B cell (primary cell): ENCODE results near the gene SLC13A3. TPM values are rescaled to one million over a fixed set of nuclear protein-coding genes. Genes with fewer than 3 reads are reported as not detected.

ENCODE experiments used
- ATAC-seq: fragments of 200-7000 bp; cut with Tn5 transposase; one replicate; pipeline ENCODE4 v1.10.0; 2021; ENCODE audit warnings: low read depth, mild to moderate bottlenecking, moderate number of reproducible peaks, moderate library complexity
- CTCF ChIA-PET: fragments of 350-600 bp; sonication (Branson Sonifier 250); formaldehyde crosslinking; loops from one replicate; lab custom pipeline; 2021; ENCODE audit warnings: antibody characterized with exemption, inconsistent platforms; lab: Charles Lee
- POLR2A ChIA-PET: fragments of 350-600 bp; sonication (Branson Sonifier 250); formaldehyde crosslinking; loops from one replicate; lab custom pipeline; 2021; ENCODE audit warnings: antibody characterized with exemption; lab: Charles Lee
- DNase-seq: peaks from one replicate; pipeline ENCODE4 v3.0.0; 2013
- H2AFZ ChIP-seq: 2 replicates; pipeline ENCODE4 v1.6.1; 2012; ENCODE audit warnings: mild to moderate bottlenecking, low read depth, low read length; ENCODE audit not compliant: insufficient read depth, poor library complexity, severe bottlenecking
- H3K27ac ChIP-seq, 2 donors: 1 replicate in 1 of 2; 2 replicates in 1 of 2; pipeline ENCODE4 v1.5.1; 2012 to 2013; ENCODE audit warnings: low read length in 2 of 2, mild to moderate bottlenecking in 2 of 2, moderate library complexity in 1 of 2
- H3K27me3 ChIP-seq, 4 experiments: fragments of 200-600 bp in 1 of 4; sonication (generic) in 1 of 4; replicated peaks in 1 of 4; 1 replicate in 2 of 4; 2 replicates in 2 of 4; pipeline versions ENCODE4 v1.6.1 to v1.7.0; 2013 to 2016; ENCODE audit warnings: low read length in 3 of 4, mild to moderate bottlenecking in 2 of 4, mixed read lengths in 1 of 4, moderate library complexity in 1 of 4; ENCODE audit not compliant: insufficient read depth in 4 of 4, control insufficient read depth in 3 of 4; ENCODE audit errors: control extremely low read depth in 1 of 4
- H3K36me3 ChIP-seq, 2 experiments: replicated peaks in 1 of 2; 1 replicate in 1 of 2; 2 replicates in 1 of 2; pipeline versions ENCODE4 v1.6.1 to v1.7.1; 2013; ENCODE audit warnings: low read length in 1 of 2; ENCODE audit not compliant: insufficient read depth in 2 of 2, control insufficient read depth in 1 of 2; ENCODE audit errors: control extremely low read depth in 1 of 2, extremely low read depth in 1 of 2
- H3K4me1 ChIP-seq, 2 donors: fragments of 200-600 bp in 1 of 2; sonication (generic) in 1 of 2; 1 replicate in 1 of 2; 2 replicates in 1 of 2; pipeline versions ENCODE4 v1.5.1 to v1.6.1; 2013 to 2017; ENCODE audit warnings: low read length in 2 of 2; ENCODE audit not compliant: control insufficient read depth in 2 of 2, insufficient read depth in 2 of 2
- H3K4me2 ChIP-seq: replicated peaks from 2 replicates; pipeline ENCODE3; 2012; ENCODE audit warnings: mild to moderate bottlenecking, low read depth, low read length; ENCODE audit not compliant: poor library complexity, severe bottlenecking
- H3K4me3 ChIP-seq, 5 experiments: fragments of 200-600 bp in 1 of 5; sonication (generic) in 1 of 5; 1 replicate in 3 of 5; 2 replicates in 2 of 5; pipeline versions ENCODE4 v1.5.1 to v1.7.0; 2011 to 2016; ENCODE audit warnings: low read length in 4 of 5, mild to moderate bottlenecking in 4 of 5, low read depth in 2 of 5, control low read depth in 1 of 5, moderate library complexity in 1 of 5; ENCODE audit not compliant: insufficient read depth in 1 of 5; ENCODE audit errors: control extremely low read depth in 1 of 5, extremely low read depth in 1 of 5
- H3K79me2 ChIP-seq: fragments of 200-600 bp; sonication (generic); one replicate; pipeline ENCODE4 v1.6.0; 2016; ENCODE audit warnings: low read length; ENCODE audit not compliant: control insufficient read depth, insufficient read depth
- H3K9ac ChIP-seq: fragments of 200-600 bp; sonication (generic); 2 replicates; pipeline ENCODE4 v1.6.1; 2017; ENCODE audit warnings: mild to moderate bottlenecking, low read length, moderate library complexity
- H3K9me3 ChIP-seq, 3 donors: one replicate each; pipeline versions ENCODE4 v1.6.1 to v1.7.1; 2013; ENCODE audit warnings: low read length in 2 of 3; ENCODE audit not compliant: control insufficient read depth in 2 of 3, insufficient read depth in 1 of 3; ENCODE audit errors: control extremely low read depth in 1 of 3
- H4K20me1 ChIP-seq: 2 replicates; pipeline ENCODE4 v1.6.0; 2012; ENCODE audit warnings: mild to moderate bottlenecking, low read length; ENCODE audit not compliant: insufficient read depth, control insufficient read depth, poor library complexity, severe bottlenecking
- H3K27ac Mint-ChIP-seq: one replicate; pipeline ENCODE4 v1.8.0; 2021; ENCODE audit warnings: mixed read lengths
- H3K27me3 Mint-ChIP-seq: one replicate; pipeline ENCODE4 v1.8.0; 2021; ENCODE audit warnings: mixed read lengths
- H3K4me1 Mint-ChIP-seq: one replicate; pipeline ENCODE4 v1.8.0; 2021; ENCODE audit warnings: mixed read lengths
- H3K4me3 Mint-ChIP-seq: one replicate; pipeline ENCODE4 v1.8.0; 2021; ENCODE audit warnings: mixed read lengths
- H3K9me3 Mint-ChIP-seq: one replicate; pipeline ENCODE4 v1.8.0; 2022; ENCODE audit warnings: mixed read lengths; ENCODE audit not compliant: insufficient read depth
- EZH2 ChIP-seq: IDR thresholded peaks from 2 replicates; pipeline ENCODE4 v1.6.1; 2012; ENCODE audit warnings: borderline replicate concordance, low read depth, mild to moderate bottlenecking, moderate library complexity, low read length; ENCODE audit not compliant: insufficient read depth, poor library complexity, severe bottlenecking
- WGBS: methylation state at CpG from one replicate; pipeline ENCODE4 v1.1.5; 2013; ENCODE audit warnings: missing lambda C conversion rate; ENCODE audit not compliant: insufficient coverage; 5-methylcytosine and 5-hydroxymethylcytosine counted together
- intact Hi-C: fragments of 100-400 bp; cut with micrococcal nuclease; formaldehyde crosslinking; loops from one replicate; pipeline ENCODE4 v1.10.0; 2022
- polyA plus RNA-seq: library from polyadenylated mRNA; depleted of rRNA; stranded (reverse); fragments of >200 nt; gene quantifications from 2 replicates; pipeline ENCODE4 v1.2.3, GENCODE V29; 2012
- total RNA-seq, 2 donors: library from RNA; stranded (reverse); fragments of 120-200 nt in 1 of 2; gene quantifications; 1 replicate in 1 of 2; 2 replicates in 1 of 2; pipeline versions ENCODE4 v1.2.3 to v1.2.4, GENCODE V29; 2013 to 2022
- TF ChIP-seq, protein P1 (sequence below): fragments of 200-600 bp; IDR thresholded peaks from one replicate; pipeline ENCODE4 v1.8.0; 2022; ENCODE audit warnings: antibody characterized with exemption, mild to moderate bottlenecking

SLC13A3 gene
- total and polyA plus RNA-seq, 2 donors (not counting 1 experiment from before 2014, with no cell fraction given), result 0.09 to 0.20 TPM

DNA sequence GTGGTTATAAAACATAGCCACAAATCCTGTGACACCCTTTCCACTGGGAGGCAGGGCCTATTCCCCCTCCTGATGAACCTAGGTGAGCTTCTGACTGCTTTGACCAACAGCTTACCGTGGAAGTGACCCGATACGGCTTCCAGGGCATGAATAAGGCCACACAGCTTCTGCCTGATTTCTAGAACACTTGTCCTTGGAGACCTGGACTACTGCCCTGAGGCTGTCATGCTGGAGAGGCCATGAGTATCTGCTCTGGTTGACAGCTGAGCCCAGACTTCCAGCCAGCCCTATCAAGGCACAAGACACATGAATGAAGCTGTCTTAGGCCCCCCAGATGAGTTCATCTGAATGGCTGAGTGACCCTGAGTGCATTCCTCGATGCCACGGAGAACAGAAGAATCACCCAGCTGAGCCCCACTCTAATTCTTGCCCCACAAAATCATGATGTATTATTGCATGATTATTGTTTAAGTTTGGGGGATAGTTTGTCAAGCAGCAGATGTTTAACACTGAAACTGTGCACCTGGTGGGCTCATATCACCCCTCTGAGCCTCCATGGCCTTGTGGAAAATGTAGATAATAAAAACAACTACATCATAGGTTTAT, 21.4 kb upstream of the SLC13A3 start:
- Mint-ChIP-seq H3K4me3 (no peak overlapping the region), H3K4me1 (no peaks in the 10 kb centered on the region), H3K27me3 (peaks cover 6% of the 10 kb centered on the region), H3K27ac (no peak overlapping the region), H3K9me3 (peaks cover 7% of the 10 kb centered on the region)
- WGBS, result 97% methylated on average over 3 of the region's 5 CpGs
- intact Hi-C loops, result no loop called here
- CTCF ChIA-PET, result no interaction called here
- no peaks in the 10 kb centered on the region for H4K20me1 ChIP-seq
- no peak for DNase-seq
- no peak for TF ChIP-seq EZH2
- TF ChIP-seq, protein P1, sequence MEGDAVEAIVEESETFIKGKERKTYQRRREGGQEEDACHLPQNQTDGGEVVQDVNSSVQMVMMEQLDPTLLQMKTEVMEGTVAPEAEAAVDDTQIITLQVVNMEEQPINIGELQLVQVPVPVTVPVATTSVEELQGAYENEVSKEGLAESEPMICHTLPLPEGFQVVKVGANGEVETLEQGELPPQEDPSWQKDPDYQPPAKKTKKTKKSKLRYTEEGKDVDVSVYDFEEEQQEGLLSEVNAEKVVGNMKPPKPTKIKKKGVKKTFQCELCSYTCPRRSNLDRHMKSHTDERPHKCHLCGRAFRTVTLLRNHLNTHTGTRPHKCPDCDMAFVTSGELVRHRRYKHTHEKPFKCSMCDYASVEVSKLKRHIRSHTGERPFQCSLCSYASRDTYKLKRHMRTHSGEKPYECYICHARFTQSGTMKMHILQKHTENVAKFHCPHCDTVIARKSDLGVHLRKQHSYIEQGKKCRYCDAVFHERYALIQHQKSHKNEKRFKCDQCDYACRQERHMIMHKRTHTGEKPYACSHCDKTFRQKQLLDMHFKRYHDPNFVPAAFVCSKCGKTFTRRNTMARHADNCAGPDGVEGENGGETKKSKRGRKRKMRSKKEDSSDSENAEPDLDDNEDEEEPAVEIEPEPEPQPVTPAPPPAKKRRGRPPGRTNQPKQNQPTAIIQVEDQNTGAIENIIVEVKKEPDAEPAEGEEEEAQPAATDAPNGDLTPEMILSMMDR, result no peak
- H3K27me3 ChIP-seq, result peaks cover 0 to 2% (median 0%) of the 10 kb centered on the region in 4 experiments
- H3K9me3 ChIP-seq, result peaks cover 0 to 12% (median 9%) of the 10 kb centered on the region in 3 donors
- H3K4me3 ChIP-seq, result no peak overlapping the region
- H3K79me2 ChIP-seq, result no peaks in the 10 kb centered on the region
- H3K4me2 ChIP-seq, result no peak overlapping the region
- no peak overlapping the region for H2AFZ ChIP-seq
- H3K4me1 ChIP-seq, result no peaks in the 10 kb centered on the region
- no peak overlapping the region for H3K27ac ChIP-seq
- no peak overlapping the region for H3K9ac ChIP-seq
- H3K36me3 ChIP-seq, result no peaks in the 10 kb centered on the region
- POLR2A ChIA-PET, result no interaction called here
- ATAC-seq, result no peak

DNA sequence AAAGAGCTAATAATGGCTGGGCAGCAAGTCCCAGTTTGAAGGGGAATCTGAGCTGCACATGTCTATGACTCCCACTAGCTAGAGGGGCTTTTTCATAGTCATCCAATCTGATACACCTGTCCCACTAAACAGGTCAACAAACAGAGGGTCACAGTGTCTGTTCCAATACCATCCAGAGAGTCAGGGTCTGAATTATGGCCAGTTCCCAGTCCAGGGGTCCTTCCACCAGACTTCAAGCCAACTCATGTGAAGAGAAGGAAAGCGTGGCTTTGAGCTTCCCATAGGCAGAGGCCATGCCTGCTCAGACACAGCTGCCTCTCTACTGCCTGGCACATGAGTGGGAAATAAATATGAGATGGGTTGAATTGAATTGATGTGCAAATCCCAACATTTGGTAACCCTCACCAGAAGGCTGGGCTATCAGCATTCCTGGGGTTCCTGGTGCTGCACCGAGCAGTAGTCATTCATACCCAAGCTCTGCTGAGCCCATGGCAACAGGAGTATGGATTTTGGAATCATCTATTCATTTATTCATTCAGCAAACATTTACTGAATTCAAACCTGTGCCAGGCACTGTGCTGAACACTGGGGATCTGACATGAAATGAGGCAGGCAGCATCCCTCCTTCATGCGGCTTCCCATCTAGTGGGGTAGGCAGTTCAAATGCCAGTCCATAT, 20.7 kb upstream of the SLC13A3 start:
- Histone ChIP-seq H3K4me2 (no peak overlapping the region), H3K27ac (no peak overlapping the region), H3K79me2 (no peaks in the 10 kb centered on the region), H3K9me3 (peaks cover 0 to 12% (median 9%) of the 10 kb centered on the region in 3 donors), H3K27me3 (peaks cover 0 to 2% (median 0%) of the 10 kb centered on the region in 4 experiments), H3K9ac (no peak overlapping the region), H2AFZ (no peak overlapping the region), H3K4me3 (no peak overlapping the region), H4K20me1 (no peaks in the 10 kb centered on the region), H3K4me1 (no peaks in the 10 kb centered on the region), H3K36me3 (no peaks in the 10 kb centered on the region)
- Mint-ChIP-seq H3K4me3 (no peak overlapping the region), H3K9me3 (peaks cover 7% of the 10 kb centered on the region), H3K27me3 (peaks cover 6% of the 10 kb centered on the region), H3K4me1 (no peaks in the 10 kb centered on the region), H3K27ac (no peak overlapping the region)
- ChIA-PET CTCF (interaction anchor here (0.9 kb wide), 1 partner anchor 9 kb away, joined by 3 read pairs; no protein-coding TSS in a partner anchor), POLR2A (no interaction called here)
- DNase-seq, result no peak
- ATAC-seq, result no peak
- TF ChIP-seq EZH2, result no peak
- TF ChIP-seq, protein P1, result no peak
- intact Hi-C loops, result no loop called here
- WGBS, result 100% methylated on average over 2 of the region's 3 CpGs
